Neural progenitor cell (in vitro differentiated cells): Measurements from ENCODE around the gene RGS18.

Experiments
- CTCF ChIP-seq: fragments of 200-600 bp; sonication (generic); IDR thresholded peaks from 2 replicates; pipeline ENCODE4 v1.5.1; 2017; ENCODE audit warnings: antibody characterized with exemption, mild to moderate bottlenecking
- EZH2 ChIP-seq: fragments of 200-600 bp; sonication (generic); IDR thresholded peaks from 2 replicates; pipeline ENCODE4 v1.6.1; 2017; ENCODE audit warnings: antibody characterized with exemption, mild to moderate bottlenecking, moderate library complexity
- EZH2phosphoT487 ChIP-seq: fragments of 200-600 bp; sonication (generic); IDR thresholded peaks from 2 replicates; pipeline ENCODE4 v1.6.1; 2017; ENCODE audit warnings: antibody characterized with exemption

- TF ChIP-seq CTCF, result no peak
- TF ChIP-seq EZH2phosphoT487, result no peak
- no peak for TF ChIP-seq EZH2
Measured at GRCh38 chr1:192147696-192148095, 10.6 kb upstream of the RGS18 start.
